Activated CD4-positive, alpha-beta T cell treated with anti-CD3 and anti-CD28 coated beads for 1 hour (primary cell): ENCODE data around the gene SNX17.

Experiments
- DNase-seq: peaks from one replicate; pipeline ENCODE4 v3.0.0-alpha.2; 2020

The SNX17 gene

GRCh38 chr2:27369471-27370025 lies 868 bp upstream of the SNX17 start:
- DNase-seq = no peak

GRCh38 chr2:27370816-27371620 lies 602 bp downstream of the SNX17 start:
- DNase-seq = no peak

GRCh38 chr2:27372937-27373336 lies 2.5 kb downstream of the SNX17 start:
- DNase-seq = no peak

GRCh38 chr2:27373567-27373966 lies 3.2 kb downstream of the SNX17 start:
- DNase-seq = no peak

- DNase-seq = no peak
Measured at GRCh38 chr2:27375513-27376099, 5.2 kb downstream of the SNX17 start.

- DNase-seq = no peak
Measured at GRCh38 chr2:27376151-27376865, 5.9 kb downstream of the SNX17 start.

- DNase-seq = no peak
Measured at GRCh38 chr2:27376866-27377617, 6.6 kb downstream of the SNX17 start.

- no peak for DNase-seq
Measured at GRCh38 chr2:27377618-27378095, 7.2 kb downstream of the SNX17 start.

- DNase-seq = no peak
Measured at GRCh38 chr2:27378096-27378808, 7.8 kb downstream of the SNX17 start.

GRCh38 chr2:27378809-27379290 lies 8.4 kb downstream of the SNX17 start:
- no peak for DNase-seq

- no peak for DNase-seq
Measured at GRCh38 chr2:27379383-27379835, 9.0 kb downstream of the SNX17 start.

- peak; percentile 26 for DNase-seq
Measured at GRCh38 chr2:27379836-27380625, 9.6 kb downstream of the SNX17 start.

GRCh38 chr2:27380626-27381545 lies 10.5 kb downstream of the SNX17 start, which contains the start of gene ZNF513:
Gene ZNF513, minus strand, starts transcription at chr2:27380734. Its CDS starts 208 bp downstream, at chr2:27380526.
- peak; percentile 77 for DNase-seq

GRCh38 chr2:27381577-27382181 lies 11.3 kb downstream of the SNX17 start:
- no peak for DNase-seq

GRCh38 chr2:27390822-27391679 lies 20.6 kb downstream of the SNX17 start:
- DNase-seq = no peak

- no peak for DNase-seq
Measured at GRCh38 chr2:27393225-27393624, 22.8 kb downstream of the SNX17 start.

- DNase-seq = no peak
Measured at GRCh38 chr2:27398962-27399361, 28.5 kb downstream of the SNX17 start.
